Stimulated activated CD8-positive, alpha-beta memory T cell treated with anti-CD3 and anti-CD28 coated beads, Interleukin-15, amount 100 ng/mL, for 48 hours (primary cell): Measurements from ENCODE around the gene PIK3CD.

ENCODE experiments used
- DNase-seq, 2 donors: peaks; one replicate each; pipeline ENCODE4 v3.0.0-alpha.2; 2020; ENCODE audit warnings: low read depth in 2 of 2

Gene PIK3CD

DNA sequence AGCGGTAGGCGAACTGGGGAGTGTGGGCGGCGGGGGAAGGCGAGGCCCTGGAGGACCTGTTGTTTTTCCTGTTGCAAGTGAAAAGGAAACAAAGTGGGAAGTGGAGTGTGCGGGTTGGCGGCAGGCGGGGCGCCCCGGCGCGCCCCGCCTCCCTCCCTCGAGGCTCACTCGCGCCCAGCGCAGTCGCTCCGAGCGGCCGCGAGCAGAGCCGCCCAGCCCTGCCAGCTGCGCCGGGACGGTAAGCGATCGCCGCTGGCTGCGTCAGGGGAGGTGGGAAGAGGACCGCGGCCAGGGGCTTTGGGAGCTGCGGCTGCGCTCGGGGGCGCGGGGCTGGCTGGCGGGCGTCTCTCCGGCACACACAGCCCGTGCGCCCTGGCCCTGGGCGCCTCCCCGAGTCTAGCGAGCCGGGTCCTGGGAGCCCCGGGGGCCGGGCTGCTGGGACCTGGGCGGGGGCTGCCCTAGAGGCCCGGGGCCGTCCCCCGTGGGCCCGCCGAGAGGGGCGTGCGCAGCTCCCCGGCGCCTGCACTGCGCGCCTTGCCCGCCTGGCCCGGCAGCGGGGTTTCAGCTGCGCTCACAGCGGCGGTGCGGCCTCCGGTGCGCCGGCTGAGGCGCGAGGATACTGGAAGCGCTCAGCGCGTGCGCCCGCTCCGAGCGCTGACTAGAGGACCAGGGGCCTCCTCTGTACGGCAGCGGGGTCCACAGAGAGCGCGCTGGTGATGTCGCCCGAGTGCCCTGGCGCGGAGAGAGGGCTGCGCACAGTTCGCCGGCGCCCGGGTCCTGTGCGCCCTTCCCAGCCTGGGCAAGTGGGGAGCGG lies at the start of gene PIK3CD:
PIK3CD (plus strand) TSS at position 167 of the 814 bp plus-strand sequence. CDS start 58,725 bp downstream, outside the sequence.
- no peak for DNase-seq

DNA sequence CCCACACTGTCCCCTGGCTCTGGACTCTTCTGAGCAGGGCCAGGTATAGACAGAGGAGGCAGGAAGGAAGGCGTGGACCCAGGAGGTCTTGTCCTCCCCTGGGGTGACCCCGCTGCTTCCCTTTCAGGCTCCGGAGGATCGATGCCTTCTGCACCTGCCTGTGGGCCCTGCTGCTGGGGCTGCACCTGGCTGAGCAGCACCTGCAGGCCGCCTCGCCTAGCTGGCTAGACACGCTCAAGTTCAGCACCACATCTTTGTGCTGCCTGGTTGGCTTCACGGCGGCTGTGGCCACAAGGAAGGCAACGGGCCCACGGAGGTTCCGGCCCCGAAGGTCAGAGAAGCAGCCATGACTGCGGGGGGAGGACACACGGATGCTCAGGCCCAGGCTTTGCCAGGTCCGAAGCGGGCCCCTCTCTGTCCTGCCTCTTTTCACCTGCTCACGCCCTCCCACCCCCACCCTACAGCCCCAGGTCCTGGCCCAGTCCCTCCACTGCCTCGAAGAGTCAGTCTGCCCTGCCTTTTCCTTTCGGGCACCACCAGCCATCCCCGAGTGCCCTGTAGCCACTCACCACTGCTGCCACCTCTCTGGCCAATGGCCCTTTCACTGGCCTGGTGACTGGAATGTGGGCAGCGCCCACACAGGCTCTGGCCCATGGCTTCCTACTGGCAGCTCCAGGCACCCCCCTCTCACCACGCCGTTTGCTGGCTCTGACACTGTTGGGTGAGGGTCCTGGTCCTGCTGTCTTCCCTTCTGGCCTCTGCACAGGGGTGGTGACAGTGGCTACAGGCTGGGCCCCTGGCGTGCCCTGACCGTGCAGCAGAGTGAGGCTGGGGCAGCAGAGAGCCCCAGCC lies 49.4 kb upstream of the PIK3CD start:
- DNase-seq: no peak

DNA sequence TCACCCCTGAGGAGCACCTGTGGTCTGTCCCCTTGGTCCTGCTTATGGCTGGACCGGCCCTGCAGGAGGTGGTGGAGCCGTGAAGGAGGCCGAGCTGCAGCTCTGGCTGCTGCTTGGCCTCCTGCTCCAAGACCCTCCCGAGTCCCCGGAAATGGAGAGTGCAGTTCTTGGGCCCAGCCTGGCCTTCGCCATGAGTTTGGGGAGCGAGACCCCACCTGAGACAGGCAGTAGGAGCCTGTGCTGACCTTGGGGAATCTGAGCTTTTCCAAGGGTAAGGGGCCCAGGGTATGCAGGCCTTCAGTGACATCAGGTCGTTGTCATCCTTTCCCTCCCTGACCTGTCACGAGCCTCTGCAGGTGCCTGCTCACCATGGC lies 48.8 kb upstream of the PIK3CD start:
- DNase-seq: no peak

DNA sequence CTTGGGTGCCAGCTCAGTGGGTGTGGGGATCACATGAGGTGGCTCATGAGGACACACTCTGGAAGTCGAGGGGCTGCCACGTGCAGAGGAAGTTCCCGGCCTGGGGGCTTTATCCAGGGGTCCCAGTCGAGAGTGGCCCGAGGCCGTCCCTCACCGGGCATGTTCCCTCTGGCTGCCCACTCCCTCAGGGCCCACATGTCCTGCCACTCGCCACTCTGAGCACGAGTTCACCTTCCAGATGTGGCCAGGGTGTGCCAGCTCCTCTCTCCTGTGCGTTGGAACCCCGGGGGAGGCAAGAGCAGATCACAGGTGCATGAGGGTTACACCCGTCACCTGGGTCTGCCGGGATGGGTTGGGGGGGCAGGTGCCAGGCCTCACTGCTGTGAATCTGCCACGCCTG lies 48.2 kb upstream of the PIK3CD start:
- no peak for DNase-seq

DNA sequence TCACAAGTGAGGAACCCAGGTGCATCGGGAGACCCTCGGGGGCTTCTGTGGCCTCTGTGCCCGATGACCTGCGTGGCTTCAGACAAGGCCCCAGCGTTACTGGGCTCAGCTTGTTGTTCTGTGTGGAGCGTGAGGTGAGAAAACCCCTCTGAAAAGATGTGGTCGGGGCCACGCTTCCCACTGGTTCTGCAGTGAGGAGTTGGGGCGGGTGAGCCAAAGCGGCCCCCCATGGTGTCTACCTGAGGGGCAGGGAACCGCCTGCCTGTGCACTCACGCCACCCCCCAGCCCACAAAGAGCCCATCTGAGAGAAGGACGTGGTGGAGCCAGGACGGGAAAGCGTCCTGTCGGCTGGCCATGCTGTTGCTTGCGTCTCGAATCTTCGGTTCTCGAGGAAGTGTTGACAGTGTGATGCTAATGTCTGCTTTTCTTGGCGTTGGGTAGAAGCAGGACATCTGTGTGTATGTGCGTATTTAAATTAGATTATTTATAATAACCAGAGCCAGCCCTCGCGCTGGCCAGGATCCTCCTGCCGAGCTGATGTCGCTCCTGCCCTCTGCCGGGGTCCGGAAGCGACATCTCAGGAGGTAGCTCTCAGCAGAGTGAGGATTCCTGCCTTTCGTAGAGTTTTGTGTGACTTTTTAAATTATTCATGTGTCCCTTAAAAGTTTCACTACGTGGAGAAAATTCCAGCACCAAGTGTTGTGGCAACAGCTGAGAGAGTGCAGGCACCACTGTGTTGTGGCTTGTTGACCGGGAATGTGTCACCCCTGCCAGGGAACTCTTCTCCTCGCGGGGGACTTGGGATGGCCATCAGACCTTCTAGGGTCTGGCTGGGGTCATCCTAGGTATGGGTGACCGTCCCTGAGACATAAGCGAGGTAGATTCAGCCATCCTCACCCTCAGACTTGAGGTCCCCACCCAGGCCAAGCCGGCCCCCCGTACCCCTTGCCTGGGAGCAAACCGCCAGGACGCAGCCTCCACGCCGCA lies 47.5 kb upstream of the PIK3CD start:
- DNase-seq: no peak

DNA sequence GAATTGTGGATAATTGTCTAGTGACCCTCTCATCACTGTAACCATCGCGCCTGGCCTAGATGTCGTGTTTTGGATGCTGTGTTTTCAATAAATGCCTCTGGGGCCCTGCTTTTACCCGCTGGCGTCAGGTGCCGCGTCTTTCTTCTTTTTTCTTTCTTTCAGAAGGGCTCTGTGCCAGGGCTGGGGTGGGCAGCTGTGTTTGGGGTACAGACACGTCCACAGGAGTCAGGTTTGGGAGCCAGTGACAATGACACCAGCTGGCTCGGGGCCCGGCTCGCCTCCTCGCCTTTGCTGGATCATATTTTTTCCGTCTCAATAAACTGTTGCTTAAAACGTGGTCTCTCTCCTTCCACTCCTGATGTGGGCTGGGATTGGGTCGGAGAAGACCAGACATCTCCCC lies 46.7 kb upstream of the PIK3CD start:
- no peak for DNase-seq

DNA sequence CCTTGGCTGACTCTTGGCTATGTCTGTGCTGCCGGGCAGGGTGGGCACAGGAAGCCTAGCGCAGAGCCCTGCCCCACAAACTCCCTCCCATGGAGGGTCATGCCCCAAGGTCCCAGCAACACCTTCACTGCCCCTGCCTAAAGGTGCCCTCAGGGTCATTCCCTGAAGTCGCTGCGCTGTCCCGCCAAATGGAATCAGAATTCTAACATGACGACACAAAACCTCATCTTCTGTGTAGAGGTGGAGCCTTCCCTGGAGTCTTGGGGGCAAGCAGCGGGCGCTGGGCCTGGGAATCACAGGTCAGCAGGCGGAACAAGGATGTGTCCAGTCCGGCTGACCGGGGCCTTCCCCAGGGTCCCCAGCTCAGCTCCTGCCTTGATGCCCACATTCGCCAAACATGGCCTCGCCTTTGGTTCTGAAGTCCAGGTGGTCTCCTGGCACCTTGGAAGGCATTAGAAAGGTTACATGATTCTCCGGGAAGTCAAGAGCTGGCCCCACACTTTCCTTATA lies 45.5 kb upstream of the PIK3CD start:
- DNase-seq: no peak

DNA sequence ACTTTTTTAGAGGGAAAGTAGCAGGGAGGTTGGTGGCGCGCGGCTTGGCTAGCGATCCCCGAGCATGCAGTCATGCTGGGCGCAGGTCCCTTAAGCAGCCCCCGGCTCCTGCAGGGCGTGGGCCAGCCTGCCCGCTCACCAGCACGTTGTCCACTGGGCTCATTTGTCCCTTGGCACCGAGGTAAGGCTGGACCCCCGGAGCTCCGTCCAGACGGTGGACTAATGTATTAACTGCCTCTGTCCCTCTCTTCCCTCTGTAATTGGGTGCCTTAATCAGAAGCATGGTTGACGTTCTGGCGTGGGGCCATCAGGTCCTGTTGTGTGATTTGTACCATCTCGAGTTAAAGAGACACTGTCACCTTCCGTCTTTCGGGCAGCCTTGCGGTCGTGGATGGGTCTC lies 45.1 kb upstream of the PIK3CD start:
- no peak for DNase-seq

DNA sequence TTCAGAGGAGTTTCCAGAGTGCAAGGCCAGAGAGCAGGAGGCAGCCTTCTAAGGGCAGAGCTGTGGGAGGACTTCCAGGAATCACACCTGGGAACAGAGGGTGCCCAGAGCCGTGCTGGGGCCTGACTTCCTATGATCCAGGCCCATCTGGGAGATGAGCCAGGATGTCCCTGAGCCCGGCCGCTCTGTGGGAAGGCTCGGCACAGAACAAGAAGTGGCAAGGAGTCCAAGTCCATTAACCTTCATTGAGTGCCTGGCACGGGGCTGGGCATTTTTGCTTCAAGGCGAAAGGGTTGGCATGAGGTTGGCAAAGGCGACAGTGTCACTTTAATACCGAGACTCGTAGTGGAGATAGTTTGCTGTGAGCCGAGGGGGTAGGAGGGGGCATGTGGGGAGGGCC lies 44.6 kb upstream of the PIK3CD start:
- no peak for DNase-seq

DNA sequence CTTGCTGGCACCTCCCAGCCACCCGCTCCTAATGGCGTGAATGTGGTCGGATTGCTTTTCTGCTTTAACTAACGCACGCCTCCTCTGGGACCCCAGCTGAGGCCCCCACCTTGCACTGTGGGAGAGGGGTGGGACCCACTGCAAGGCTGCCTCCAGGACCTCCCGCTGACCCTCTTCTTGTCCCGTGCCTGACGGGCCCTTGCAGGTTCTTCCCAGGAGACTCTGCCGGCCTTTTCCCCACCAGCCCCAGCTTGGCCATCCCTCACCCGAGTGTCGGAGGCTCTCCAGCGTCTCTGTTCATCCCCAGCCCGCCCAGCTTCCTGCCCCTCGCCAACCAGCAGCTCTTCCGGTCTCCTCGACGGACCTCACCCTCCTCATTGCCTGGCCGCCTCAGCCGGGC lies 44.2 kb upstream of the PIK3CD start:
- no peak for DNase-seq

DNA sequence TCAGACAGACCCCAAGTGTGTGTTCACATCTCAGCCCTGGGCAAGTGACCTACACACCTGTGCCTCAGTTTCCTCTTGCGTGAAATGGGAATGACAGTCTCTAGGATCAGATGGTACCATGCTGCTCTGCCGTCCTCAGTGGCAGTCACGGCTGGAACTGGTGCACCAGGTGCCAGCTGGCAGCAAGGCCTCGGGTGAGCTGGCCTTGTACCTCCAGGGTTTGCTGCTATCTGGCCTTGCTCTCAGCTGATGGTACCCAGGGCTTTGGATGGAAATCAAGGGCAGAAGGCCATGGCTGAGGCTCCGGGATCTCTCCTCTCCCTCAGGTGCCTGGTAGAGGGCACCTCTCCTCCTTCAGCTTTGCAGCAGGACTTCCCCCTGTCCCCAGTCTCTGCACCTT lies 41.5 kb upstream of the PIK3CD start:
- DNase-seq: no peak

DNA sequence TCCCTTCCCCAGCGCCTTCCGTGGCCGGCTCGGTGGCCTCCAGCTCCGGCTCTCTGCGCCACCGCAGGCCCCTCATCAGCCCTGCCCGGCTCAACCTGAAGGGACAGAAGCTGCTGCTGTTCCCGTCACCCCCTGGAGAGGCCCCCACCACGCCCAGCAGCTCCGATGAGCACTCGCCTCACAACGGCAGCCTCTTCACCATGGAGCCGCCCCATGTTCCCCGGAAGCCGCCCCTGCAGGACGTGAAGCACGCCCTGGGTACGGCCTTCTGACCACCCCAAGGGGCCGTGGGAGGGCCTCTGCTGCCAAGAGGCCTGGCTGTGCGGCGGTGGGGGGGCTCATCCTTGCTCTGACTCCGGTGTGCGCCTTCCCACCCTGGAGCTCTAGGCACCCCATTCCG lies 41.0 kb upstream of the PIK3CD start:
- no peak for DNase-seq

DNA sequence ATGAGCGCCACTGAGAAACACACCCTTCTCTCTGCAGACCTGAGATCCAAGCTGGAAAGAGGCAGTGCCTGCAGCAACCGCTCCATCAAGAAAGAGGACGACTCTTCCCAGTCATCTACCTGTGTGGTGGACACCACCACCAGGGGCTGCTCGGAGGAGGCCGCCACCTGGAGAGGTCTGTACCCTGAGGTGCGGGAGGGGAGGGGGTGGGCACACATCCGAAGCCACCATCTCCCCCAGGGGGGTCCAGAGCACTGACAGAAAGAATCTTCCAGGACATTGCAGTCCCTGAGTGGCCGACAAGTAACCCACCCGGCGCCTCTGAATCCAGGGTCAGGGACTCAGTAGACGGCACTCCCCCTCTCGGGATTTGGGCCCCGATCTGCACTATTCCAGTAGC lies 39.8 kb upstream of the PIK3CD start:
- no peak for DNase-seq

DNA sequence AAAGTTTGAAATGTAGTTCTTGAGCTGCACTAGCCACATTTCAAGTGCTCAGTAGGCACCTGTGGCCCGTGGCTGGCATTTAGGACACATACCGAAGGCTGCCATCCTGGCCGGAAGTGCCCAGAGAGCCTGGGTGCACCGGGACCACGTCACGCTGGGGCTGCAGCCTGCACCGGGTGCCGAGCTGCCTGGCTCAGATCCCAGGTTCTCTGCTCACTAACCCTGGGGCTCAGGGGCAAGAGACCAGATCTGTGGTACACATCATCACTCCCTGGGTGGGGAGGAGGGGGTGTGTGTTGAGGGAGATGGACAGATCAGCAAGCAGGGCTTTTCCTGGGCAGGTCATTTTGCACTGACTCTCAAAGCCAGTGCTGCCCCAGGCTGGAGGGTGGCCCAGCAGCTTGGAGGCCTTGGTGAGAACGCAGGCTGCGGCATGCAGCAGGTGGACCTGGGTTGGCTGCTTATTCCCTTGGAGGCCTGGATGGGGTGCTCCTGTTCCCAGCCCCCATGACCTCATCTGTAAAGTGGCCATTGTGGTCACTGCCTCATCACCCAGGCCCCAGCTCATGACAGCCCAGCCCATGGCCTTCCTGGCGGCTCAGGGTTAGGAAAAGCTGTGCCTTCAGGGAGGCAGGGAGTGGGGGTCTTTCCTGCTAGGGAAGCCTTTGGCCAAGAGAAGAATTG lies 39.2 kb upstream of the PIK3CD start:
- no peak for DNase-seq

DNA sequence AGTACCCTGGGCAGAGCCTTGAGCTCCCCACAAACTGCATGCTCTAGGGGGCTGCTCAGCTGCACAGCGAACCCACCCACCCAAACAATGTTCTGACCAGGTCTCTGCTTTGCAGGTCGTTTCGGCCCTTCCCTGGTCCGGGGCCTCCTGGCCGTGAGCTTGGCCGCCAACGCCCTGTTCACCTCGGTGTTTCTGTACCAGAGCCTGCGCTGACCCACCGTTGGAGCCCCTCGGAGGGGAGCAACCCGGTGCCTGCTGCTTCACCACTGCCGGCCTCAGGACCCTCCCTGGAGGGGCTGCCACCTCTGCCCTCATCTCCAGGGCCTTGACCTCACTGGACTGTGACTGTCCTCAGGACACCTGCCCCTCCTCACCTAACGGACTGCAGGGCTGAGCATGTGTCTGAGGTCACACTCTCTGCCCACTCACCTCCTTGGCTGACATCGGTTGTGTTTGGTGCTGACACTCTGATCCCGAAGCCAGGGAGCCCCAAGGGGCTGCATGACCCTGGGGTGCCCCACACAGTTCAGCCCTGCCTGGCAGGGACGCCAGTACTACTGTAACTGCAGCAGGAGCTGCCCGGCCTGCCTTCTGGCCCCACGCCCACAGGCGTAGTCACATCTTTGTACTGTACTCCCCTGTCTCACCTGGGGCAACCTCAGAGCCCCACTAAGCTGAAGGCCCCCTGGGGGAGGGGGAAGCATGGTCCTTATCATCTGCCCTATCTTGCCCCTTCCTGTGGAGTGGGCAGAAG lies 38.5 kb upstream of the PIK3CD start:
- DNase-seq: no peak

DNA sequence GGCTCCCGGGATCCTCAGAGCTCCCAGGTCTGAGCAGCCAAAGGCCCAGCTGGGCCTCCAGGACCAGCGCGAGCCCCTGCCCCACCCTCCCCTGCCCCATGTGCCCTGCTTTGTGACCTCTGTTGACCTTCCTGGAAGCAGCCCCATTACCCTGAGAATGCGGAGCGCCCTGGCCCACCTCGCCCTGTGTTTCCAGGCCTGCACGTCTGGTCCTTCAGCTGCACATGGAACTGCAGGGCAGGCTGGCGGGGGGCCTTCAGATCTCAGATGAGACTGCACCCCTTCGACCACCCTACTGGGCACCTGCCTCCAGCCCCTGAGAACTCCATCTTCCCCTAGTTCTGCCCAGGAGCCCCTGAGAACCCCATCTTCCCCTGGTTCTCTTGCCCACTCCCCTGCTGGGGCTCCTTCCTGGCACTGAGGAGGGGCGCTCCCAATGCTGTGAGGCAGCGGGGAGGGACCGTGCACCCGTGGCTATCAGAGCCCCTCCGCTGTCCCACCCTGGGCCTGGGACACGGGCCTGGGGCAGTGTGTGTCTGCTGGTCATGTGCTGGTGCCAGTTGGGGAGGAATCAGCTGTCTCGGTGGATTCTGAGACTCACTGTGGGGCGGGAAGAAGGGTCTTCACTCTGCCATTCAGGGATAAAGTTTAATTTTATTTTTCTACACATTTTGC lies 37.8 kb upstream of the PIK3CD start:
- DNase-seq: no peak

DNA sequence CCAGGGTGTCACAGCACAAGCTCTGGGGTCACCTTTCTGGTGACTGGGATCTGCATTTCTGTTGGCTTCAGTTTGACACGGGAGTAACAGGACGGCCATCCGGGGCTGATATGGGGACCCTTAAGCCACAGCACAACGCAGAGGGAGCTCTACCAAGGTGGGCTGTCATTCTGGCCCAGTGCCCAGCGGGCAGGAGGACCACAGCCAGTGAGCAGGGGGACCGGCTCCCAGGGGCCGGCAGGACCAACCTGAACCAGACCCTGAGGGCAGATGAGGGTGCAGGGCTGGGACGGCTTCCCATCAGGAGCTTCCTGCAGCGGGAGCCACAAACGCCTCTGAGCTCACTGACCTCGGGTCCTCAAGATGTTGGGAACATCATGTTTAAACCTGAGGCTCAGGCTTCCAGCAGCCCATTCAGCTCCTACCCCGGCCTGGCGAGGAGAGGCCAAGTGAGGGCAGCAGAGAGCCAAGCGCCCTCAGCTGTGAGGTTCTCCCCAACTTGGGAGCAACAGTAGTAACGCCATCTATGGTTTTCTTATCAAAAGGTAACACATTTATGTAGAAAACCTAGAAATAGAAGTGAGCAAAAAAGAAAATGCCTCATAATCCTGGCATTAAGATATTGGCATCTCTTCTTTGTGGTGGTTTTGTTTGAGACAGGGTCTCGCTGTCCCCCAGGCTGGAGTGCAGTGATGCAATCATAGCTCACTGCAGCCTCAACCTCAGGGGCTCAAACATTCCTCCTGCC lies 36.0 kb upstream of the PIK3CD start:
- peak in 1 of 2 donors; percentile 30 for DNase-seq

DNA sequence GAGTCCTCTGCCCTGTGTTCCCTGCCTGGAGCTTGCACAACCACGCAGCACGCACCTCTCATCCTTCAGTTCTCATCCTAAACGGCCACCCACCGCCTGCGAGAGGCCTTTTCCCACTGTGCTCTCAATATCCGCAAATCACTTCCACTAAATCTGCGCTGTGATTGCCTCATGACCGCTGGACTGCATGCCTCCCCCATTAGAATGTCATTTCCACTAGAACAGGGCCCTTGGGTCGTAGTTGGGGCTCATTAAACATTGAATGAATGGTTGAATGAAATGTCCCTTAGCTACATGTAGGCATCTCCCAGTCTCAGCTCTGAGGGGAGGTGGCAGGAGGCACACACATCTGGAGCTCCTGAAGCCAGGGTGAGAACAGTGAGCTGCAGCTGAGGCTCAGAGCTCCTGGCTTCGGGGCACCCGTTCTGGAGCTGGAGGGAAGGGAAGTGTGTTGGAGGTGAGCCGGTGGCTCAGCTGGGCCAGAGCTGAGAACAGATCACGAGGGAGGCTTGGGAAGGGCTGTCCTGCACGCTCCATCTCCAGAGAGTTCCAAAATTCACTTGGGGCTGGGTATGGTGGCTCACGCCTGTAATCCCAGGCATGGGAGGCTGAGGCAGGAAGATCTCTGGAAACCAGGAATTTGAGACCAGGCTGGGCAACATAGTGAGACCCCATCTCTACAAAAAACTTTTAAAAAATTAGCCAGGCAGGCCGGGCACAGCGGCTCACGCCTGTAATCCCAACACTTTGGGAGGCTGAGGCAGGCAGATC lies 32.4 kb upstream of the PIK3CD start:
- DNase-seq: no peak
